Measurements from ENCODE around the gene FER.
"Not testable (repeated sequence)": the region's sequence is repeated elsewhere in the genome, so short reads cannot be mapped to it uniquely, and the experiment has no call there.

Gene FER

DNA sequence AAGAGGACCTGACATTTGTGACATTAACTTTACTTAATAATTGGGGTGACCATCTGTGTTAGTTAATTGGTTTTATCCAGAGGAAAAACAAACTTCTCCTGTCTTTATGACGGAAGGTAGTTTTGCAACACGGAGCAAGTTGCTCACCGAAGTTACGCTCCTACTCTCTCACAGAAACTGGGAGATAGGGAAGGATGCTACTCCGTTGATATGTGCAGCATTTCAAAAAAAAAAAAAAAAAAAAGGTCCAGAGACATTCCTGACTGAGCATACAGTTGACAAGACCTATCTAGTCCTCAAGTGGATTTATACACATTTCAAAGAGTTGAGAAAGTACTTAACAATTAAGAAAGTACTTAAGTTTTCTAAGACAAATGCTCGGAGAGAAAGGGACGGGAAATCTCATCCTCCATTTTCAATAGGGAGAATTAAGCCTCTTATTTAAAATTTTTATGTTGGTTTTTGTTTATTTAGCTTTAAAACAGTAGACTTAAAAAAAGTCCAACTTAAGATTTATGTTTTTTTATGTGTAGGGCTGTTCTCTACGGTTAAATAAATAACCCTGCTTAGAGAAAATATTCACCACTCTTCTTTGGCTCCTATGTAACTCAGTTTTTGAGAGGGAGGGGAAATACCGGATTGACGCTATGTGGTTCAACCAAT is 455 bp upstream of the FER start:
- DNase-seq (ENCODE audit: low spot score), result no peak

DNA sequence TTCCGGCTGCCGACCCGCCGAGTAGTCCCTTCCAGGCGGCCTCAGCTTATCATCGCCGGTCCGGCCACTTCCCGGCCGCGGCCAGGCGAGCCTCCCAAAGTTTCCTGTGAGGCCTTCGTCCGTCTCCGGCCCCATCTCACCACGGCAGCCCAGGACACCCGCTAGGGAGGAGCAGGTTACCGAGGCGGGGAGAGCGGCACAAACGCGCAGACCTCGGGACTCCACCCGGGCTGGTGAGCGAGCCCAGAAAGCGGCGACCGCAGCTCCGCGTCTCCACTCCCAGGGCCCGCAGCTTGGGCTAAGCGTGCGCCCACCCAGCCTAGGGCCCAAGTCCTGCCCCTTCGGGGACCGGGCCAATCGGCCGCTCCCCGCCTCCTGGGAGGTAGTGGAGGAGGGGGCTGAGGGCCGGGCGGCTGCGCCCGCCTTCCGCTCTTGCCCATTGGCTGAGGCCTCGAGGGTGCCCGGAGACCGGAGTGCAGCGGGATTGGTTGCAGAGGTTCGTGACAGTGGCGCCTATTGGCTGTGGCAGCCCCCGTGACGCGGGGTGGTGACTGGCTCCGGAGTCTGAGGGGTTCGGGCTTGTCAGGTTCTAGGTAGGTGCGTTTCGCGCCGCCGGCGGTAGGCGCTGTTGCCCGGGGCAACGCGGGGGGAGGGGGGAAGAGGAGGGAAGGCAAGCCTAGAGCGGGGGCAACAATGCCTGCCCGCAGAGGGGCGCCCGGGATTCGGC is 867 bp downstream of the FER start:
- peak; percentile 96 for DNase-seq (ENCODE audit: low spot score)

DNA sequence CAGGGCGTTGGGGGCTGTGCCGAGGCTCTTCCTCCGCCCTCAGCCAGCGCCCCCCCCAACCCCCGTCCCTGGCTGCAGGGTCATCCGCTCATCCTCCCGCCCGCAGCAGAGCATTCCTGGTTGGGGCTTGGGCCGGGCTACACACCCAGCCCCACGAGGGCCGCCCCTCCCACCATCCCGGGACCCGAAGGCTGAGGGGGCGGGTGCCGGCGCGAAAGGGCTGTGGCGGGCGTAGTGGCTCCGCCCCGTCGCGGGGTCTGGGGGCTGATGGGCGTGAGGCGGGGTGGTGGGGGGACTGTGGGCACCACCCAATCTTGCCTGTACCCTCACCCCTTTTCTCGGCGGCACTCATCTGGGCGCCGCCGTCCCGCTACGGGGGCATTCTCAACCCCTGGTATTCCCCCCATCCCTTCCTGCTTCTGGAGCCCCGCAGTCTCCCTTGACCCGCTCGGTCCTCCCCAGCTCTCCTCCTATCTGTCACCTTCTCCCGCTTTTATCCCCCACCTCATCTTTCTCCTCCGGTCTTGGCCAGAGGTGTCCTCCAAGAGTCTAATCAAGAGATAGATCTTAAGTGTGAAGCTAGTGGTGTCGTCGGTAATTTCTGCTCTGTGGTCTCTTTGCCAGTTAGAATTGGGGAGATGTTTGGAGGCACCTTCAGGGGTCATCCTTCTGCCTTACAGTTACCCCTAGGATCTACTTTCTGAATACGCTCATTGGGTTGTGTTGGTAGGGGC is 1.6 kb downstream of the FER start:
- peak; percentile 66 for DNase-seq (ENCODE audit: low spot score)

DNA sequence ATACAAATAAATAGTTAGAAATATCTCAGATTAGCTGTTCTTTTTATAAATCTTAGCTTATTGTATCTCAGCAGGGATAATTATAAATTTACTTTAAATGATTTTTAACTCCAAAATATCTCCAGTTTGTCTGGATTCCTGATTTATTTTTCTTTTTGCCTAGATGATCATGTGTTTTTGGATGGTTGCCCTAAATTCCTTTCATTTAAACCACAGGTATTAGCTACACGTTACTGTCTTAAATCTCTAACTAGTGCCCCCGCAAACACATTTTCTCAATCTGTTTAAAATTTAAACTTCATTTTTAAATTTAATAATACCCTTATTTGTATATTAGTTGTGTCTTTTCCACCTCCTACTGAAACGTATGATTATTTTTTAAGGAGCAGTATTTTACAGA is 5.6 kb downstream of the FER start:
- DNase-seq (ENCODE audit: low spot score), result no peak

DNA sequence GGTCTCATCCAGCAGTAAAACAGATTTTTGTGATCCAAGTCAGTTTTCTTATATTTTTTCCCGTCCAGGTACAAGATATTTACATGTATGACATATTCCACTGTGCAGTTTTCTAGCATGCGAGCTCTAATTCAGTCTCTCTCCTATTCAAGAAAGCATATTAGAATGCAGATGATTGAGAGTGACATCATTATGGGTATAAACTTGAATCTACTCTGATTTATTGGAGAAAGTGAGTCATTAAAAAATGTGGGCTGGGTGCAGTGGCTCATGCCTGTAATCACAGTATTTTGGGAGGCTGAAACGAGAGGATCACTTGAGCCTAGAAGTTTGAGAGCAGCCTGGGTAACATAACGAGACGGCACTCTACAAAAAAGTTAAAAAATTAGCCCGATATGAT is 6.2 kb downstream of the FER start:
- no peak for DNase-seq (ENCODE audit: low spot score)

DNA sequence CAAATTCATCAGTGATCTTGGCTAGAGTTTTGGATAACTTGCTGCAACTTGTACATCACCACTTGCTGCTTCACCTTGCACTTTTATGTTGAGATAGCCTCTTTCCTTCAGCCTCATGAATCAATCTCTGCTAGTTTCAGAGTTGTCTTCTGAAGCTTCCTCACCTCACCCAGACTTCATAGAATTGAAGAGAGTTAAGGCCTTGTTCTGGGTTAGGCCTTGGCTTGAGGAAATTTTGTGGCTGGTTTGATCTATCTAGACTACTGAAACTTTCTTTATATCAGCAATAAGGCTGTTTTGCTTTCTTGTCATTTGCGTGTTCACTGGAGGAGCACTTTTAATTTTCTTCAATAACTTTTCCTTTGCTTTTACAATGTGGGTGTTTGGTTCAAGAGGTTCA is 12.8 kb downstream of the FER start:
- no peak for DNase-seq (ENCODE audit: low spot score)

DNA sequence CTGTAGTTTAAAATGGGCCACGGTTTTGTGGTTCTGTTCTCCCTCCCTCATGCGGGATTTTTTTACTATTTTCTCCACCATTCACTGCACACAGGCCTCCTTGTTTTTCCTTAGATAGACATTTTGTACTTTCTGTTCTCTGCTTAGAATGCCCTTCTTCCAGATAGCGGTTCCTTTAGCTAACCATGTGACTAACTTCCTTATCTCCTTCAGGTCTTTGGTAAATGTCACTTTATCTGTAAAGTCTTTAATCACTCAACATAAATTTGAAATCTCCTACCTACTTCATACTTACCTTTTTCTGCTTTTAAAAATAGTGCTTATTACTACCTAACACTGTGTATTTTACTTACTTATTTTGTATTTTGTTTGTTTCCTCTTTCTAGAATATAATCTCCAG is 15.0 kb downstream of the FER start:
- DNase-seq (ENCODE audit: low spot score), result no peak

DNA sequence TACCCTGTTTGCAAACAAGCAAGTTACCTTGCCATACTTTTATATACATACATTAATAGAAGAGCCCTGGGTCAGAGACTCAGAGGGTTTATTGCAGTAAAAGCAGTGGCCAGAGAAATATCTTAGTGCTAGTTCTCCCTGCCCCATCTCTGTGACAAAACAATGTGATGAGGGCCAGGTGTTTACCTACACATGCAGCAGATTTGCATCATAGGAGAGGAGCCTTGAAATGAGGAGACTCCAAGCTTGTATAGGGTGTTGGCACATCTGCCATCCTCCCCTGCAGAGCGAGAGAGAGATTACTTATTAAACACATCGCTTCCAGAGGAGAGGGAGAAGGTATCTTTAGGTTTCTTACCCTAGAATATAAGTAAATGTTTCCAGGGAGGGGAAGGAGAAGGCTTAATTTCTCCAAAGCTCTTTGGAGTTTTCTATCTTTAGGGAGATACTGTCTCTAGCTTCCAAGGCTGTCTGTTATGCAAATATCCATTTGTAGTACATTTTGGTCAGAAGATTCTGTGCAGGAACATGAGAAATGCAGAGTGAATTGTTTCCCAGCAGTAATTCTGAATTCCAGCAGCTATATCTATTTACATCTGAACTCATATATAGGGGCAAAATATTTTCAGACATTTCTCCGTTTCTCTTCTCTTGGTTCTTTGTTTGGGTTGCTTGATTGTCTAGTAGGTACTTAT is 15.7 kb downstream of the FER start:
- DNase-seq (ENCODE audit: low spot score), result no peak

DNA sequence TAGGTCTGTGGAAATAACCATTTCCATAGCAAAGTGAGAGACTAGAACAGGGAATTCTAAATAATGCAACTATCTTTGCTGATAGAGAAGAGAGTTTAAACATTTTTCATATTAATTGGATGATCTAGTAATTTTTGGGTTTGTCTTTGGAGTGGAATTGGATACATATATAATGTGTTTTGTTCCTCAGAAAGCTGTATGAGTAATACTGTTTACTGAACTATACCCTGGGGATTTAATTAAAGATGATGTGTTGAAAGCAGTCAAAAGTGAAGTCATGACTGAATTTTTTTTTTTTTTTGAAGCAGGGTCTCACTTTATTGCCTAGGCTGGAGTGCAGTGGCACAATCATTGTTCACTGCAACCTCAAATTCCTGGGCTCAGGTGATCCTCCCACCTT is 17.9 kb downstream of the FER start:
- DNase-seq (ENCODE audit: low spot score), result no peak

DNA sequence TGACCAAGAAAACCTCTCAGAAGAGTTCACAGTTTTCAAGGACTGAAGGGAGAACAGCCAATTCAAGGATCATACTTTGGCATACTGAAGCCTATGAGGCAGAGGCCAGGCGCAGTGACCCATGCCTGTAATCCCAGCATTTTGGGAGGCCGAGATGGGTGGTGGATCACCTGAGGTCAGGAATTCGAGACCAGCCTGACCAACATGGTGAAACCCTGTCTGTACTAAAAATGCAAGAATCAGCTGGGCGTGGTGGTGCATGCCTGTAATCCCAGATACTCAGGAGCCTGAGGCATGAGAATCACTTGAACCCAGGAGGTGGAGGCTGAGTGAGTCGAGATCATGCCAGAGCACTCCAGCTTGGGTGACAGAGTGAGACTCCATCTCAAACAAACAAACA is 19.2 kb downstream of the FER start:
- not testable (repeated sequence) for DNase-seq (ENCODE audit: low spot score)

DNA sequence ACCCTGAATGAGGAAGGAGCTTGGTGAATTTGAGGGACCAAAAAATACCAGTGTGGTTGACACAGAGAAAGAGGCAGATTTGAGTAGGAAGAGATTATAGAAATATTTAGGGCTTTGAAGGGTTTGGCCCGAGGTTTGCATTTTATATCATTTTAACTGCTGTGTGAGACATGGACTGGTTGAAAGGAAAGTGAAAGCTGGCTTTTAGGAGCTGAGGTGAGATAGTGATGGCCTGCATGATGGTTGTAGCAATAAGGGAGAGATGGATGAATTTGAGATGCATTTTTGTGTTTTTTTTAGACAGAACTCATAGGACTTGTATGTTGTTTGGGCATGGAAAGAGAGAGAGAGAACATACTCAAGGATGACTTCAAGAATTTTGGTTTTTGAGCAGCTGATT is 21.7 kb downstream of the FER start:
- no peak for DNase-seq (ENCODE audit: low spot score)

DNA sequence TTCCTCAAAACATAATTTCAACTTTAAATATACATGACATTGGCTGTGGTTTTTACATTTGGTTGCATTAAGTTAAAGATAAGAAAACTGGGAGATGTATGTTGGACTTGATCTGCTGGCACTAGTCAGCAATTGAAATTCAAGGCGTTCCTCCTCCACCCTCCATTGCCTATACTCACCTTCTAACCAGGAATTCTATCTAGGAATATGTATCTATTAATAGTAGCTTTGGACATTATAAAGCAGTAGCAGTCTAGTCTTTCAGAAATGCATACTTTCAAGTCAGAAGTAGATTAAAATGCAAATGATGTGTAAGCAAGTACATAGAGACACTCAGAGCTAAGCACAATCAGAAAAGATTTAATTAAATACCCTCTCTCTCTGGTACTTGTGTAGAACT is 24.9 kb downstream of the FER start:
- no peak for DNase-seq (ENCODE audit: low spot score)

DNA sequence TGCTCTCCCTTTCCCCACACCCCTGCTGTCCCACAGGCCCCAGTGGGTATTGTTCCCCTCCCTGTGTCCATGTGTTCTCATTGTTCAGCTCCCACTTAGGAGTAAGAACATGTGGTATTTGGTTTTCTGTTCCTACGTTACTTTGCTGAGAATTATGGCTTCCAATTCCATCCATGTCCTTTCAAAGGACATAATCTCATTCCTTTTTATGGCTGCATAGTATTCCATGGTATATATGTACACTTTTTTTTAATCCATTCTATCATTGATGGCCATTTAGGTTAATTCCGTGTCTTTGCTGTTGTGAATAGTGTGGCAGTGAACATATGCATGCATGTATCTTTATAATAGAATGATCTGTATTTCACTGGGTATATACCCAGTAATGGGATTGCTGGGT is 25.6 kb downstream of the FER start:
- no peak for DNase-seq (ENCODE audit: low spot score)

DNA sequence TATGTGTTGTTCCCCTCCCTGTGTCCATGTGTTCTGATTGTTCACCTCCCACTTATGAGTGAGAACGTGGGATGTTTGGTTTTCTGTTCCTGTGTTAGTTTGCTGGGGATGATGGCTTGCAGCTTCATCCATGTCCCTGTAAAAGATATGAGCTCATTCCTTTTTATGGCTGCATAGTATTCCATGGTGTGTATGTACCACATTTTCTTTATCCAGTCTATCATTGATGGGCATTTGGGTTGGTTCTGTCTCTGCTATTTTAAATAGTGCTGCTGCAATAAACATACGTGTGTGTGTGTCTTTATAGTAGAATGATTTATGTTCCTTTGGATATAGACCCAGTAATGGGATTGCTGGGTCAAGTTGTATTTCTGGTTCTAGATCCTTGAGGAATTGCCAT is 26.4 kb downstream of the FER start:
- not testable (repeated sequence) for DNase-seq (ENCODE audit: low spot score)

DNA sequence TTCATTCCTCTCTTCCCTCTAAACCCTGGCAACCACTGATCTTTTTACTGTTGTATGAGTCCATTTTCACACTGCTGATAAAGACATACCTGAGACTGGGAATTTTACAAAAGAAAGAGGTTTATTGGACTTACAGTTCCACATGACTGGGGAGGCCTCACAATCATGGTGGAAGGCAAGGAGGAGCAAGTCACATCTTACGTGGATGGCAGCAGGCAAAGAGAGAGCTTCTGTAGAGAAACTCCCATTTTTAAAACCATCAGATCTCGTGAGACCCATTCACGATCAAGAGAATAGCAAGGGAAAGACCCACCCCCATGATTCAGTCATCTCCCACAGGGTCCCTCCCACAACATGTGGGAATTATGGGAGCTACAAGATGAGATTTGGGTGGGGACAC is 29.9 kb downstream of the FER start:
- DNase-seq (ENCODE audit: low spot score), result not testable (repeated sequence)

DNA sequence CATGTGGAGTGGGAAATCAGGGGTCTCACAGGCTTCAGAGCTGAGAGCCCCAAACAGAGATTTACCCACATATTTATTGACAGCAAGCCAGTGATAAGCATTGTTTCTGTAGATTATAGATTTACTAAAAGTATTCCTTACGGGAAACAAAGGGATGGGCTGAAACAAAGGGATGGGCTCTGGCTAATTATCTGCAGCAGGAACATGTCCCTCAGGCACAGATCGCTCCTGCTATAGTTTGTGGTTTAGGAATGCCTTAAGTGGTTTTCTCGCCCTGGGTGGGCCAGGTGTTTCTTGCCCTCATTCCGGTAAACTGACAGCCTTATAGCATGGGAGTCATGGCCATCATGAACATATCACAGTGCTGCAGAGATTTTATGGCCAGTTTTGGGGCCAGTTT is 36.9 kb downstream of the FER start:
- not testable (repeated sequence) for DNase-seq (ENCODE audit: low spot score)

DNA sequence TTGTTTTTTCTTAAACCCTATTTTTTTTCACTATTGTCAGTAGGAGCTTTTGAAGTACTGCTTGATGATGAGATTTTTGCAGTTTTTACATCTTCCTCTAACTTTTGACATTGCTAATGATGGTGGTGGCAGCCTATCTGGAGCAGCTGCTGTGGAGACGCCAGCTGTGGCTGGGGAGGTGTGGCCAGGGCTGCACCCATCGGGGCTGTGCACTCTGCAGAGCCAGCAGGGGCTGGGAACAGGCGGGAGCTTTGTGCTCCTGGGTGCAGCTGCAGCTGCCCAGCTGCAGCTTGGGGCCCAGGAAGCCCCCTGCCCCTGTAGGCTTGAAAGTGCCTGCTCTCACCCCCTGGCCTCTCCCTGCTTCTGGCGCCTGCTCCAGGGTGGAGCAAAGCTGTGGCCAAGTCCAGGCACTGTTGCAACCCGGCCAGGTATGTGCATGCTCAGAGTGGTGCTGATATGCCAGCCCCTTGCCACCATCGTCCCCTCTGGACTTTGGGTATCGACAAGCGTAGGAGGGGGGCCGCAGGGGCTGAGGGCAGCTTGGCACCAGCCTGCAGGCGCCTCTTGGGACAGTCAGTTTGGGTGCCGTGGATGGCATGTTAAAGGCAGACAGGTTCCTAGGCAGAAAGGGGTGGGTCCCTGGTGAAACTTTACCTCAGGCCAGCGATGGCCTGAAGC is 39.2 kb downstream of the FER start:
- no peak for DNase-seq (ENCODE audit: low spot score)

DNA sequence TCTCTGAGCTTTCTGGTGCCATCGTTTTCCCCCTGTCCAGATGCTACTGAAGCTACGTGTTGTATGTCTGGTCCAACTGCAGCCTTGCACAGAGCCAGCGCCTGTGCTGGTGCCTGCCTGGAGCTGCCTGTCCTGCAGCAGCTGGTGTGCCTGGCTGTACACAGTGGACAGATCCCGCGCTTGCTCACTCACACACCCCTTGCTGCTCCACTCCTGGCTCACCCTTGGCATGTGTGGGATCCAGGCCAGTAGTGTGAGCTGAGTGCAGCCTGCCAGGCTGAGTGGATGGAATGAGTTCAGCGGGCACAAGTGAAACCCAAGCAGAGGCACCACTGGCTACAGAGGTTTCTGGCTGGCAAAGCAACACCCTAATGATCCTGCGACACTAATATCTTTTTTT is 40.4 kb downstream of the FER start:
- no peak for DNase-seq (ENCODE audit: low spot score)

DNA sequence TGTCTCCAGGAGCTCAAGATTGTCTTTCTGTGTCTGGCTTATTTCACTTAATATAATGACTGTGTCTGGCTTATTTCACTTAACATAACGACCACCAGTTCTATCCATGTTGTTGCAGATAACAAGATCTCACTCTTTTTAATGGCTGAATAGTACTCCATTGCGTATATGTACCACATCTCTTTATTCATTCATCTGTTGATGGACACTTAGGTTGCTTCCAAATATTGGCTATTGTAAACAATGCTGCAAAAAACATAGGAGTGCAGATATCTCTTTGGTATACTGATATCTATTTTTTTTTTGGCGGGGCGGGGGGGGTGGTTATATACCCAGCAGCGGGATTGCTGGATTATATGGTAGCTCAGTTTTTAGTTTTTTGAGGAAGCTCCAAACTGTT is 45.5 kb downstream of the FER start:
- DNase-seq (ENCODE audit: low spot score), result no peak

DNA sequence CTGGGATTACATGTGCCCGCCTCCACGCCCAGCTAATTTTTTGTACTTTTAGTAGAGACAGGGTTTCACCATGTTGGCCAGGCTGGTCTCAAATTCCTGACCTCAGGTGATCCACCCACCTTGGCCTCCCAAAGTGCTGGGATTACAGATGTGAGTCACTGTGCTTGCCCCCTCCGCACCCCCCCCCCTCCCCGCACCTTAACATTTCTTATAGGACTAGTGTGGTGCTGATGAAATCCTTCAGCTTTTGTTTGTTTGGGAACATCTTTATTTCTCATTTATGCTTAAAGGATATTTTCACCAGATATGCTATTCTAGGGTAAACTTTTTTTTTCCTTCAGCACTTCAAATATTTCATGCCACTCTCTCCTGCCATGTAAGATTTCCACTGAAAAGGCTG is 46.7 kb downstream of the FER start:
- not testable (repeated sequence) for DNase-seq (ENCODE audit: low spot score)

DNA sequence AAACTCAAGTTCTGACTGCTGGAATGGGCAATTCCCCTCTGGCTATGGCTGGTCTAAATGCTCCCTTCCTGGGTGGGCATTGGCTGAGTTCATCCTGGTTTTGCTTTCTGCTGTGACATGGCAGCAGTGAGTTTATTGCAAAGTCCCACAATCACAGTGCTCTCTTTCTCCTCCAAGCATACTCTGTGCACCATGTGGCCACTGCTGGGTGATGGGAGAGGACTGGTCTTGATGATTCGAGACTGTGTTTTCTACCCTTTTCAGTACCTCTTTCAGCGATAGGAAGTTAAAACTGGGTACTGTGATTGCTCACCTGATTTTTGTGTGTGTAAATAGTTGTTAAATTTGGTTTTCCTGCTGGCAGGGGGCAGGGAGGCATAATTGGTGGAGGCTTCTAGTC is 49.7 kb downstream of the FER start:
- no peak for DNase-seq (ENCODE audit: low spot score)

DNA sequence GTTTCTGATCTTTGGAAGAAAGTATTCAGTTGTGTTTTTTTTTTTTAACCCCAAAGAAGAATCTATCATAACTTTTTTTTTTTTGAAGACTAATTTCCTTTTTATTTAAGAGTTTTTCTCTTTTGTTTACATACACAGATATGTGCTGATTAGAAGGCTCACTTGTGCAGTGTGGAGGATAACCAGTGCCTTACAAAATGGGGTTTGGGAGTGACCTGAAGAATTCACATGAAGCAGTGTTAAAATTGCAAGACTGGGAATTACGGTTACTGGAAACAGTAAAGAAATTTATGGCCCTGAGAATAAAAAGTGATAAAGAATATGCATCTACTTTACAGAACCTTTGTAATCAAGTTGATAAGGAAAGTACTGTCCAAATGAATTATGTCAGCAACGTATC is 50.3 kb downstream of the FER start:
- DNase-seq (ENCODE audit: low spot score), result no peak

Measured in hepatic stellate cell (primary cell).